Activated B cell treated with CpG ODN at 0.5 μM for 24 hours (primary cell): Measurements from ENCODE around the gene CSGALNACT2. TPM values are rescaled to one million over a fixed set of nuclear protein-coding genes. Genes with fewer than 3 reads are reported as not detected.

Experiments used
- ATAC-seq: fragments of 200-7000 bp; cut with Tn5 transposase; one replicate; pipeline ENCODE4 v1.10.0; 2021; ENCODE audit warnings: low read depth, mild to moderate bottlenecking, moderate library complexity
- CTCF ChIA-PET: fragments of 350-600 bp; sonication (Branson Sonifier 250); formaldehyde crosslinking; loops from one replicate; lab custom pipeline; 2021; ENCODE audit warnings: antibody characterized with exemption; lab: Charles Lee
- POLR2A ChIA-PET: fragments of 350-600 bp; sonication (Branson Sonifier 250); formaldehyde crosslinking; loops from one replicate; lab custom pipeline; 2021; ENCODE audit warnings: antibody characterized with exemption; lab: Charles Lee
- DNase-seq: peaks from one replicate; pipeline ENCODE4 v3.0.0; 2022
- H3K27ac Mint-ChIP-seq: one replicate; pipeline ENCODE4 v1.8.0; 2020; ENCODE audit warnings: mixed read lengths
- H3K27me3 Mint-ChIP-seq: one replicate; pipeline ENCODE4 v1.8.0; 2021; ENCODE audit warnings: mixed read lengths
- H3K36me3 Mint-ChIP-seq: one replicate; pipeline ENCODE4 v1.8.0; 2021; ENCODE audit warnings: low read depth, mixed read lengths
- H3K4me1 Mint-ChIP-seq: one replicate; pipeline ENCODE4 v1.8.0; 2021; ENCODE audit warnings: mixed read lengths
- H3K4me3 Mint-ChIP-seq: one replicate; pipeline ENCODE4 v1.8.0; 2020; ENCODE audit warnings: mild to moderate bottlenecking, mixed read lengths
- H3K9me3 Mint-ChIP-seq: one replicate; pipeline ENCODE4 v1.8.0; 2020; ENCODE audit warnings: mixed read lengths
- CTCF ChIP-seq: fragments of 200-600 bp; IDR thresholded peaks from one replicate; pipeline ENCODE4 v1.8.0; 2022; ENCODE audit warnings: antibody characterized with exemption, mild to moderate bottlenecking
- intact Hi-C: fragments of 100-400 bp; cut with micrococcal nuclease; formaldehyde crosslinking; loops from one replicate; pipeline ENCODE4 v1.15.1; 2024
- total RNA-seq: library from RNA; stranded (reverse); gene quantifications from 2 replicates; pipeline ENCODE4 v1.2.3, GENCODE V29; 2022

Gene CSGALNACT2
- total RNA-seq, 1 donor from 2014 or later, result 17.4 TPM

- POLR2A ChIA-PET, result no interaction called here
- intact Hi-C loops, result loop anchor here (10.0 kb wide), 1 partner anchor 574 kb away; the partner anchor contains the start of gene ZNF33B
- DNase-seq, result no peak
Measured at GRCh38 chr10:43209074-43209455, 70.8 kb downstream of the CSGALNACT2 start.

DNA sequence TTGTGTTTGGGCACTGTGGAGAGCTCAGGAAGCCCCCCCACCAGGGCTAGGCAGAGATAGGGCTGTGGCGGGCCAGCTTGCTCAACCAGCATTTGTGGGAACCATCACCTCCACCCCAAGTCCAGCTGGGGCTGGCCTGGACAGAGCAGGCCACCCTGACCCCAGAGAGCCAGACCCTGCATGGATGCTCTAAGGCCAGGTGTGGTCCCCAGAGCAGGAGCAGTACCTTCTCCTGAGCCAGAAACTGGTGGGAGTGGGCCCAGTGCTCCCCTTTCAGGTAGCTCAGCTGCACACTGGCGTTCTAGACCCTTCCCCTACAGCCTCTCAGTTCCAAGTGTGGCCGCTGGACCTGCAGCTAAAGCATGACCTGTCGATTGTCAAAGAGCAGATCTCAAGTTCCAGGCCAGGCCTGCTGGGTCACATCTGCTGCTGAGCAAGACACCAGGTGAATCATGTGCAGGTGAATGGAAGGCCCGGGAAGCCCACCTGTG, 71.5 kb downstream of the CSGALNACT2 start:
- Mint-ChIP-seq H3K4me3 (no peak overlapping the region), H3K27me3 (no peaks in the 10 kb centered on the region), H3K27ac (no peak overlapping the region), H3K4me1 (peaks cover 2% of the 10 kb centered on the region), H3K36me3 (no peaks in the 10 kb centered on the region), H3K9me3 (no peaks in the 10 kb centered on the region)
- ChIA-PET CTCF (no interaction called here), POLR2A (no interaction called here)
- DNase-seq (no peak), ATAC-seq (no peak)
- TF ChIP-seq CTCF, result no peak
- intact Hi-C loops, result loop anchor here (10.0 kb wide), 1 partner anchor 575 kb away; the partner anchor contains the start of gene ZNF33B

More at GRCh38 chr10:43209074-43209455, 70.8 kb downstream of the CSGALNACT2 start:
- no peak for TF ChIP-seq CTCF
- no peaks in the 10 kb centered on the region for H3K9me3 Mint-ChIP-seq
- no peak overlapping the region for H3K27ac Mint-ChIP-seq
- no peaks in the 10 kb centered on the region for H3K27me3 Mint-ChIP-seq
- no peak for ATAC-seq
- no peaks in the 10 kb centered on the region for H3K36me3 Mint-ChIP-seq
- H3K4me1 Mint-ChIP-seq, result peaks cover 2% of the 10 kb centered on the region
- CTCF ChIA-PET, result no interaction called here
- H3K4me3 Mint-ChIP-seq, result no peak overlapping the region

- H3K36me3 Mint-ChIP-seq, result no peaks in the 10 kb centered on the region
- CTCF ChIA-PET, result no interaction called here
Measured at GRCh38 chr10:43210556-43210955, 72.3 kb downstream of the CSGALNACT2 start.

GRCh38 chr10:43211030-43211429, 72.8 kb downstream of the CSGALNACT2 start:
- no peak overlapping the region for H3K27ac Mint-ChIP-seq
- H3K36me3 Mint-ChIP-seq, result no peaks in the 10 kb centered on the region
- no peaks in the 10 kb centered on the region for H3K9me3 Mint-ChIP-seq
- no peaks in the 10 kb centered on the region for H3K4me1 Mint-ChIP-seq
- H3K27me3 Mint-ChIP-seq, result no peaks in the 10 kb centered on the region
- ChIA-PET CTCF (no interaction called here), POLR2A (no interaction called here)
- TF ChIP-seq CTCF, result no peak
- H3K4me3 Mint-ChIP-seq, result no peak overlapping the region
- no peak for DNase-seq
- intact Hi-C loops, result no loop called here
- ATAC-seq, result no peak

More at GRCh38 chr10:43210556-43210955, 72.3 kb downstream of the CSGALNACT2 start:
- DNase-seq, result no peak
- intact Hi-C loops, result no loop called here
- no peaks in the 10 kb centered on the region for H3K4me1 Mint-ChIP-seq
- ATAC-seq, result no peak
- no peak overlapping the region for H3K27ac Mint-ChIP-seq
- H3K4me3 Mint-ChIP-seq, result no peak overlapping the region
- no peak for TF ChIP-seq CTCF
- POLR2A ChIA-PET, result no interaction called here
- no peaks in the 10 kb centered on the region for H3K9me3 Mint-ChIP-seq
- H3K27me3 Mint-ChIP-seq, result no peaks in the 10 kb centered on the region

DNA sequence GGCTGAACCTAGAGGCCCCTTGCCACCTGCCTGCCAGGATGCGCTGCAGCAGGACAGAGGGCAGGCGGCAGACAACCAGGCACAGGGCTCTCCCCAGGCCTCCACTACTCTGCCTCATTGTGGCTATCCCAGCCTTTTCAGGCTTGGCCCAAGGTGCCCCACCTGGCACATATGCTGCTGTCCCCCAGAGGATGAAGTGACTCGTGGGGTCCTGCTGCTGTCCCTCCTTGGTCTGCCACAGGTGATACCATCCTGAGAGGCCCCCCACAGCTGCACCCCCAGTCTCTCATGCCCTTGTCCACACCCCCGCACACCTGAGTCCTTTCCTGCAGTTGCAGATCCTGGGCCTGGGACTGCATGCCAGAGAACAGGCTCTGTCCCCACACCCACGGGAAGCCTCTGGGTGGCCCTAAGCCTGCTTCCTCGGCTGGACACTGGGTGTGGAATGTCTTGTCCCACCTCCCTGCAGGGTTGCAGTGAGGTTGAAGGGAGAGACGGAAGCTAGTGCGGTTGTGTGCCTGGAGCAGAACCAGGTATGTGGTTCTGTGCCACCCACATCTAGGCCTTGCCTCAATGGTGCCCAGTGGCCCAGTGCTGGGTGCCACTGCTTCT, 73.3 kb downstream of the CSGALNACT2 start:
- no peak for TF ChIP-seq CTCF
- DNase-seq, result no peak
- POLR2A ChIA-PET, result no interaction called here
- ATAC-seq, result no peak
- no peak overlapping the region for H3K4me3 Mint-ChIP-seq
- H3K4me1 Mint-ChIP-seq, result no peaks in the 10 kb centered on the region
- intact Hi-C loops, result no loop called here
- H3K9me3 Mint-ChIP-seq, result no peaks in the 10 kb centered on the region
- no peaks in the 10 kb centered on the region for H3K27me3 Mint-ChIP-seq
- CTCF ChIA-PET, result no interaction called here
- H3K27ac Mint-ChIP-seq, result no peak overlapping the region
- H3K36me3 Mint-ChIP-seq, result no peaks in the 10 kb centered on the region
